ENCODE data around the gene SLC26A9. TPM values are rescaled to one million over a fixed set of nuclear protein-coding genes. Genes with fewer than 3 reads are reported as not detected.

The SLC26A9 gene
- total RNA-seq, 1 donor from 2014 or later, result not detected

DNA sequence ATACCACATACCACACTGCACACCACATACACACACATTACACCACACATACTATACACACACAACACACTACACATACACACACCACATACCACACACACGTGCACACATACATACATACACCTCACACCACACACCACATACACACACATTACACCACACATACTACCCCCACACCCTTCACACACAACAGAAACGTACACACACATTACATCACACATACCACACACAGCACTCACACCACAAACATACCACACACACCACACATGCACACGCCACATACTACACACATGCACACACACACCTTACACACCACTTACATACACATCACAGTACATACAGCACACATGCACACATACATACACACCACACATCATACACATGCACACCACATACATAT is 31.5 kb upstream of the SLC26A9 start:
- Histone ChIP-seq H3K4me1 (peaks cover 5% of the 10 kb centered on the region), H3K4me3 (no peak overlapping the region), H3K27ac (no peak overlapping the region), H3F3A (ENCODE audit: low read depth) (peaks cover 19% of the 10 kb centered on the region), H3K79me2 (ENCODE audit: low read depth) (no peaks in the 10 kb centered on the region), H3K9ac (no peak overlapping the region), H3K36me3 (no peaks in the 10 kb centered on the region), H4K20me1 (ENCODE audit: low read depth) (no peaks in the 10 kb centered on the region), H3K4me2 (no peak overlapping the region), H2AFZ (replicated peaks) (no peak overlapping the region), H3K9me3 (ENCODE audit: low read depth) (no peaks in the 10 kb centered on the region), H3K27me3 (no peaks in the 10 kb centered on the region)
- Mint-ChIP-seq H3K36me3 (no peaks in the 10 kb centered on the region), H3K4me3 (peak overlapping the region; percentile 12), H3K27me3 (ENCODE audit: insufficient read depth, low read depth) (peaks cover 14% of the 10 kb centered on the region), H3K27ac (no peak overlapping the region), H3K4me1 (peaks cover 14% of the 10 kb centered on the region), H3K9me3 (peaks cover 6% of the 10 kb centered on the region)
- no peak for DNase-seq (ENCODE audit: low spot score)
- TF ChIP-seq, protein P1, sequence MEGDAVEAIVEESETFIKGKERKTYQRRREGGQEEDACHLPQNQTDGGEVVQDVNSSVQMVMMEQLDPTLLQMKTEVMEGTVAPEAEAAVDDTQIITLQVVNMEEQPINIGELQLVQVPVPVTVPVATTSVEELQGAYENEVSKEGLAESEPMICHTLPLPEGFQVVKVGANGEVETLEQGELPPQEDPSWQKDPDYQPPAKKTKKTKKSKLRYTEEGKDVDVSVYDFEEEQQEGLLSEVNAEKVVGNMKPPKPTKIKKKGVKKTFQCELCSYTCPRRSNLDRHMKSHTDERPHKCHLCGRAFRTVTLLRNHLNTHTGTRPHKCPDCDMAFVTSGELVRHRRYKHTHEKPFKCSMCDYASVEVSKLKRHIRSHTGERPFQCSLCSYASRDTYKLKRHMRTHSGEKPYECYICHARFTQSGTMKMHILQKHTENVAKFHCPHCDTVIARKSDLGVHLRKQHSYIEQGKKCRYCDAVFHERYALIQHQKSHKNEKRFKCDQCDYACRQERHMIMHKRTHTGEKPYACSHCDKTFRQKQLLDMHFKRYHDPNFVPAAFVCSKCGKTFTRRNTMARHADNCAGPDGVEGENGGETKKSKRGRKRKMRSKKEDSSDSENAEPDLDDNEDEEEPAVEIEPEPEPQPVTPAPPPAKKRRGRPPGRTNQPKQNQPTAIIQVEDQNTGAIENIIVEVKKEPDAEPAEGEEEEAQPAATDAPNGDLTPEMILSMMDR (IDR thresholded peaks at IDR 0.05), result no peak
- TF ChIP-seq EZH2phosphoT487 (IDR thresholded peaks at IDR 0.05) (no peak), EZH2 (IDR thresholded peaks at IDR 0.05) (no peak)

DNA sequence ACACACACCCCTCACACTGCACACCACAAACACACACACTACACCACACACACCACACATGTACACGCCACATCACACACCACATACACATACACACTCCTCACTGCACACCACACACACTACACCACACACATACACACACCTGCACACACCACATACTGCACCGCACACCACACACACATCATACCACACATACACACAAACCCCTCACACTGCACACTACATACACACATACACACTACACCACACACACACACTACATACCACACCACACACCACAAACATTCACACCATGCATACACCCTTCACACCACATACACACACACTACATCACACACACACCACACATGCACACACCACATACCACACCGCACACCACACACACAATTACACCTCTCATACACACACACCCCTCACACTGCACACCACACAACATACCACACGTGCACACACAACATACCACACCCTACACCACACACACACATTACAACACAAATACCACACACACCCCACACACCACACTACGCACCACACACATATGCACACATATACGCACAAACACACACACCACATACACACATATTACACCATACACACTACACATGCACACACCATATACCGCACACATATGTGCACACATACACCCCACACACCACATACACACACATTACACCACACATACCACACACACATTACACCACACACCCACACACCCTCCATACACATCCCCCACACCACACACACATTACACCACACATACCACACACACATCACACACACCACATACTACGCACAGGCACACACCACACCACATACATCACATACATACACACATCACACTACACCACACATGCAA is 30.3 kb upstream of the SLC26A9 start:
- no peak for TF ChIP-seq EZH2phosphoT487 (IDR thresholded peaks at IDR 0.05)
- no peak for TF ChIP-seq EZH2 (IDR thresholded peaks at IDR 0.05)
- TF ChIP-seq, protein P1 (IDR thresholded peaks at IDR 0.05), result no peak
- peaks cover 5% of the 10 kb centered on the region for H3K4me1 ChIP-seq
- H3K9me3 ChIP-seq (ENCODE audit: low read depth), result no peaks in the 10 kb centered on the region
- H3K9me3 Mint-ChIP-seq, result peaks cover 6% of the 10 kb centered on the region
- no peak overlapping the region for H3K4me2 ChIP-seq
- peak overlapping the region; percentile 10 for H3K4me3 Mint-ChIP-seq
- no peaks in the 10 kb centered on the region for H3K27me3 ChIP-seq
- H3K27me3 Mint-ChIP-seq (ENCODE audit: insufficient read depth, low read depth), result peaks cover 14% of the 10 kb centered on the region
- no peak overlapping the region for H3K4me3 ChIP-seq
- no peak overlapping the region for H3K9ac ChIP-seq
- H2AFZ ChIP-seq (replicated peaks), result no peak overlapping the region
- no peak for DNase-seq (ENCODE audit: low spot score)
- no peak overlapping the region for H3K27ac ChIP-seq
- H3F3A ChIP-seq (ENCODE audit: low read depth), result peaks cover 19% of the 10 kb centered on the region
- H3K27ac Mint-ChIP-seq, result peak overlapping the region; percentile 10
- H3K36me3 ChIP-seq, result no peaks in the 10 kb centered on the region
- H3K4me1 Mint-ChIP-seq, result peaks cover 14% of the 10 kb centered on the region
- H3K36me3 Mint-ChIP-seq, result no peaks in the 10 kb centered on the region
- no peaks in the 10 kb centered on the region for H4K20me1 ChIP-seq (ENCODE audit: low read depth)
- H3K79me2 ChIP-seq (ENCODE audit: low read depth), result no peaks in the 10 kb centered on the region

GRCh38 chr1:205972491-205973168 is 29.4 kb upstream of the SLC26A9 start:
- no peaks in the 10 kb centered on the region for H3K27me3 ChIP-seq
- no peaks in the 10 kb centered on the region for H3K36me3 Mint-ChIP-seq

More at GRCh38 chr1:205972491-205973168, 29.4 kb upstream of the SLC26A9 start:
- H3K4me1 ChIP-seq, result peaks cover 5% of the 10 kb centered on the region
- DNase-seq (ENCODE audit: low spot score), result peak; percentile 52
- Mint-ChIP-seq H3K9me3 (peaks cover 6% of the 10 kb centered on the region), H3K4me1 (peaks cover 14% of the 10 kb centered on the region), H3K4me3 (no peak overlapping the region), H3K27ac (no peak overlapping the region), H3K27me3 (ENCODE audit: insufficient read depth, low read depth) (peaks cover 14% of the 10 kb centered on the region)
- H2AFZ ChIP-seq (replicated peaks), result no peak overlapping the region
- H3K9ac ChIP-seq, result no peak overlapping the region
- no peaks in the 10 kb centered on the region for H4K20me1 ChIP-seq (ENCODE audit: low read depth)
- H3K4me2 ChIP-seq, result no peak overlapping the region
- no peak overlapping the region for H3K27ac ChIP-seq
- TF ChIP-seq EZH2 (IDR thresholded peaks at IDR 0.05), result no peak
- no peak for TF ChIP-seq EZH2phosphoT487 (IDR thresholded peaks at IDR 0.05)
- no peaks in the 10 kb centered on the region for H3K9me3 ChIP-seq (ENCODE audit: low read depth)
- H3K36me3 ChIP-seq, result no peaks in the 10 kb centered on the region
- H3K4me3 ChIP-seq, result no peak overlapping the region
- peaks cover 19% of the 10 kb centered on the region for H3F3A ChIP-seq (ENCODE audit: low read depth)
- no peaks in the 10 kb centered on the region for H3K79me2 ChIP-seq (ENCODE audit: low read depth)
